Heart left ventricle (tissue), 16 donors: Measurements from ENCODE around the gene H19. TPM values are rescaled to one million over a fixed set of nuclear protein-coding genes. Genes with fewer than 3 reads are reported as not detected.

Experiments used
- ATAC-seq, 4 donors: fragments of 200-7000 bp; cut with Tn5 transposase; one replicate each; pipeline ENCODE4 v1.9.1; 2020 to 2022; ENCODE audit warnings: moderate library complexity in 4 of 4, mild to moderate bottlenecking in 3 of 4, moderate number of reproducible peaks in 1 of 4
- DNase-seq, 5 donors: peaks; one replicate each; pipeline ENCODE4 v3.0.0-alpha.2; 2020
- H3K27ac ChIP-seq, 12 donors: fragments of 200-600 bp; sonication (generic) in 4 of 12; one replicate each; pipeline versions ENCODE4 v1.5.0 to v1.8.0; 2016 to 2022; ENCODE audit warnings: mild to moderate bottlenecking in 2 of 12
- H3K27me3 ChIP-seq, 9 donors: fragments of 200-600 bp; sonication (generic) in 2 of 9; one replicate each; pipeline versions ENCODE4 v1.5.1 to v1.8.0; 2016 to 2022; ENCODE audit warnings: mild to moderate bottlenecking in 3 of 9
- H3K36me3 ChIP-seq, 9 donors: fragments of 200-600 bp; sonication (generic) in 2 of 9; one replicate each; pipeline versions ENCODE4 v1.5.0 to v1.8.0; 2018 to 2022; ENCODE audit warnings: mild to moderate bottlenecking in 2 of 9
- H3K4me1 ChIP-seq, 12 donors: fragments of 200-600 bp; sonication (generic) in 4 of 12; one replicate each; pipeline versions ENCODE4 v1.5.0 to v1.8.0; 2016 to 2022; ENCODE audit warnings: mild to moderate bottlenecking in 3 of 12
- H3K4me3 ChIP-seq, 12 donors: fragments of 200-600 bp; sonication (generic) in 4 of 12; one replicate each; pipeline versions ENCODE4 v1.5.0 to v1.8.0; 2017 to 2022; ENCODE audit warnings: mild to moderate bottlenecking in 9 of 12, moderate library complexity in 4 of 12
- H3K9me3 ChIP-seq, 12 donors: fragments of 200-600 bp; sonication (generic) in 4 of 12; one replicate each; pipeline versions ENCODE4 v1.5.0 to v1.8.0; 2016 to 2022; ENCODE audit warnings: mild to moderate bottlenecking in 1 of 12
- POLR2A ChIP-seq, 2 donors: fragments of 450-650 bp; IDR thresholded peaks; one replicate each; pipeline ENCODE4 v1.6.1; 2017; ENCODE audit warnings: antibody characterized with exemption in 2 of 2, mild to moderate bottlenecking in 2 of 2, moderate library complexity in 2 of 2
- WGBS, 4 donors: extraction: QIAGEN DNeasy Blood & Tissue Kit in 2 of 4; methylation state at CpG; one replicate each; pipeline versions ENCODE4 v1.1.5 to v1.1.7; 2013 to 2018; 5-methylcytosine and 5-hydroxymethylcytosine counted together
- intact Hi-C, 10 donors: fragments of 100-400 bp; cut with DNase I; formaldehyde crosslinking; loops; one replicate each; pipeline versions ENCODE4 v1.11.1 to v1.14.2; 2022
- polyA plus RNA-seq, 2 donors: library from polyadenylated mRNA; stranded (reverse); fragments of 200-250 nt; gene quantifications; one replicate each; pipeline ENCODE4 v1.2.3, GENCODE V29; 2013
- total RNA-seq, 9 donors: library from RNA; depleted of rRNA in 2 of 9; stranded (reverse); fragments of >200 nt in 2 of 9; fragmentation: NEBNext Ultra II Directional in 3 of 9; extraction: Animal tissue kit (Norgen Biotek cat#: 25700) in 3 of 9; gene quantifications; one replicate each; pipeline versions ENCODE4 v1.1.0 to v1.2.4, GENCODE V29; 2016 to 2023
- TF ChIP-seq, protein P1 (sequence below), 12 donors: fragments of 200-600 bp; sonication (generic) in 4 of 12; IDR thresholded peaks; one replicate each; pipeline versions ENCODE4 v1.5.0 to v1.8.0; 2018 to 2022; ENCODE audit warnings: antibody characterized with exemption in 12 of 12, mild to moderate bottlenecking in 5 of 12
- donor health status: ischemic (EF 13 %, LVEDD 7.1; RV severe dilation, severe dysfunction).
- donor health status: healthy with polysubstance abuse.
- donor health status: DM: no; HTN: yes; CAD: no.
- donor health status: DM: no; HTN: no; CAD: no.
- donor health status: ischemic (EF 25% LVEDD 6.9; RV normal size, moderate dysfunction).
- donor health status: ischemic (EF 25% LVEDD 5.7; RV mildly dilated, moderate dysfunction).
- donor health status: healthy.
- donor health status: DM: yes; HTN: yes; CAD: no.
- donor health status: ischemic (EF 35%, LVEDD 5.7; RV mildly dilated, moderate dysfunction).
- donor health status: nonischemic (EF 11% LVEDD 7.7; RV severe dilation, severe dysfunction).
- donor health status: DM: yes; HTN: yes; CAD: no.
- donor health status: PGD.
- donor health status: ischemic (EF 29% LVEDD 5.4; RV normal size, mild dysfunction).
- donor health status: nonischemic (EF 23%, LVEDD 6.1; RV moderate dilation, normal function).

Gene H19
- total and polyA plus RNA-seq, 11 donors = 303 to 1,545 (median 586) TPM

DNA sequence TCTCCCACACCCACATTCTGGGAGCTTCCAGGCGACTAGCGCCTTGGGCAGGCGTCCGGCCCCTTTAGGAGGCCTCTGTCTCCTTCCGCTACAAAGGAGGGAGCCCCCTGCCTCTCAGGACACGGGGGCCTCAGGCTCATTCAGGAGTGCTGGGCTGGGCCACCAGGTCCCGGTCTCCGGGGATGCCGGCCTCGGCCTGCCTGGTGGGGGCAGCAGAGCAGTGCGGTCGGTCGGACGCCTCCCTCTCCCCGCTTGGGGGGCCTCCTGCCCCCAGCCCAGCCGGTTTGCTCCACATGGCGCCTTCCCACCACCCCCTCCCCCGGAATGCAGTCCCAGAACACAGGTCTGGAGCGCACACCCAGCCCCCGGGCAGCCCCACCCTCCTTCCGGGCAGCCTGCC is 28.6 kb downstream of the H19 start:
- no CpG with 5 or more reads among the region's 21 CpGs for WGBS, 4 donors
- Histone ChIP-seq H3K36me3 (no peaks in the 10 kb centered on the region), H3K27me3 (no peaks in the 10 kb centered on the region), H3K27ac (no peak overlapping the region), H3K4me3 (no peak overlapping the region), H3K4me1 (no peaks in the 10 kb centered on the region), H3K9me3 (no peaks in the 10 kb centered on the region)
- intact Hi-C loops = no loop called here
- TF ChIP-seq POLR2A (IDR thresholded peaks at IDR 0.05) = no peak
- TF ChIP-seq, protein P1, sequence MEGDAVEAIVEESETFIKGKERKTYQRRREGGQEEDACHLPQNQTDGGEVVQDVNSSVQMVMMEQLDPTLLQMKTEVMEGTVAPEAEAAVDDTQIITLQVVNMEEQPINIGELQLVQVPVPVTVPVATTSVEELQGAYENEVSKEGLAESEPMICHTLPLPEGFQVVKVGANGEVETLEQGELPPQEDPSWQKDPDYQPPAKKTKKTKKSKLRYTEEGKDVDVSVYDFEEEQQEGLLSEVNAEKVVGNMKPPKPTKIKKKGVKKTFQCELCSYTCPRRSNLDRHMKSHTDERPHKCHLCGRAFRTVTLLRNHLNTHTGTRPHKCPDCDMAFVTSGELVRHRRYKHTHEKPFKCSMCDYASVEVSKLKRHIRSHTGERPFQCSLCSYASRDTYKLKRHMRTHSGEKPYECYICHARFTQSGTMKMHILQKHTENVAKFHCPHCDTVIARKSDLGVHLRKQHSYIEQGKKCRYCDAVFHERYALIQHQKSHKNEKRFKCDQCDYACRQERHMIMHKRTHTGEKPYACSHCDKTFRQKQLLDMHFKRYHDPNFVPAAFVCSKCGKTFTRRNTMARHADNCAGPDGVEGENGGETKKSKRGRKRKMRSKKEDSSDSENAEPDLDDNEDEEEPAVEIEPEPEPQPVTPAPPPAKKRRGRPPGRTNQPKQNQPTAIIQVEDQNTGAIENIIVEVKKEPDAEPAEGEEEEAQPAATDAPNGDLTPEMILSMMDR (IDR thresholded peaks at IDR 0.05) = no peak
- DNase-seq (no peak), ATAC-seq (peak in 3 of 4 donors; percentile 58 to 72 (median 70))

DNA sequence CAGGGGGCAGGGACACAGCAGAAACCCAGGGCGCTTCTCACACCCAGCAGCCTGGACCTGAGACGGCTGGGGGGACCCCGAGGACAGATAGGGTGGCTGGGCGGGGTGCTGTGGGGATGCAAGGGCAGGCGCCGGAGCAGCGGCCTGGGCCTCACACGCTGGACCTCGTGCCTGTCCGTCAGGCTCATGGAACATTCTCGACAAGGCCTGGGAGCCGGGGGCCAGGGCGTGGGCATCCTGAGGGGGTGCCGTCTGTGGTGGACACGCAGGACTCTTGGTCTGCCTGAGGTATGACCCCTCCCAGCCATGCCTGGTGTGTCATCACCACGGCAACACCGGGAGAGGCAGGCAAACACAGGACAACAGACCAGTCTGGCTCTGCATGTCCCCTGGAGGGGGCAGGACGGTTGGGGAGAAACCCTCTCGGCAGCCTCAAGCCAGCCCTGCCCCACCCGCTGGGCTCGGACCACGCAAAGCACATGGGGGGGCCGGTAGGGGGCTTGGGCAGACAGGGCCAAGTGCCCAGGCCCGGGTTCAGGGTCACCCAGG is 29.1 kb downstream of the H19 start:
- DNase-seq (peak in 2 of 5 donors; percentile 13 to 18), ATAC-seq (peak; percentile 55 to 80 (median 60))
- WGBS, 4 donors = 66 to 70% methylated on average over 2 to 5 of the region's 24 CpGs; no CpG with 5 or more reads in 2 of the 4 donors
- TF ChIP-seq, protein P1 (IDR thresholded peaks at IDR 0.05) = no peak
- no peak for TF ChIP-seq POLR2A (IDR thresholded peaks at IDR 0.05)
- Histone ChIP-seq H3K27ac (no peak overlapping the region), H3K4me1 (no peaks in the 10 kb centered on the region), H3K36me3 (no peaks in the 10 kb centered on the region), H3K27me3 (no peaks in the 10 kb centered on the region), H3K9me3 (no peaks in the 10 kb centered on the region), H3K4me3 (no peak overlapping the region)
- intact Hi-C loops = no loop called here

DNA sequence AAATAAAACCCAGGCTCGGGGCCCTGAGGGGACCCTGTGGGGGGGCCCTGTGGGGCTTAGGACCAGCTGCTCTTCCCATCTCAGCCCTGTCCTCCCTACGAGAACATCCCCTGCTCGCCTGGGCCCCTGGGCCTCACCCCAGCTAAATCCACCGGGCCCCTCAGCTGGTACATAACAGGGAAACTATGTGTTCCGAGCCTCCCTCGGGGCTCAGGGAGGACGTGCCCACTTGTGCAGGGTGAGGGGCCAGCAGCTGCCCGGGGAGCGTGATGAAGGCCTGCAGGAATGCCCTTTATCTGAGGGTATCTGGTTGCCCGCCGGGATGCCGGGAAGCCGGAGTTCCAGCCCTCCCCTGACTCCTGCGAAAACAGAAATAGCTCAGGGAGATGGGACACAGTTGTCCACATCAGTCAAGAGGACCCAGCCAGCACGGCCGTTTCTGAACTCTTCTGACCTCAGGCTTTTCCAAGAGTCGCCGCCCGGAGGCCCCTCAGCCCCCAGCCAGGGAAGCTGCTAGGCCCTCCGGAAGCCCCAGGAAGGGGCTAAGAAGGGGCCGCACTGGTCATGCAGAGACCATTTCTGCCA is 29.9 kb downstream of the H19 start:
- Histone ChIP-seq H3K36me3 (no peaks in the 10 kb centered on the region), H3K4me3 (no peak overlapping the region), H3K9me3 (no peaks in the 10 kb centered on the region), H3K27me3 (no peaks in the 10 kb centered on the region), H3K27ac (no peak overlapping the region), H3K4me1 (no peaks in the 10 kb centered on the region)
- ATAC-seq (peak; percentile 50 to 75 (median 65)), DNase-seq (peak in 3 of 5 donors; percentile 9 to 42 (median 29))
- WGBS, 4 donors = 40% methylated on average over 5 of the region's 21 CpGs; no CpG with 5 or more reads in 3 of the 4 donors
- TF ChIP-seq, protein P1 (IDR thresholded peaks at IDR 0.05) = no peak
- no peak for TF ChIP-seq POLR2A (IDR thresholded peaks at IDR 0.05)
- intact Hi-C loops = no loop called here

DNA sequence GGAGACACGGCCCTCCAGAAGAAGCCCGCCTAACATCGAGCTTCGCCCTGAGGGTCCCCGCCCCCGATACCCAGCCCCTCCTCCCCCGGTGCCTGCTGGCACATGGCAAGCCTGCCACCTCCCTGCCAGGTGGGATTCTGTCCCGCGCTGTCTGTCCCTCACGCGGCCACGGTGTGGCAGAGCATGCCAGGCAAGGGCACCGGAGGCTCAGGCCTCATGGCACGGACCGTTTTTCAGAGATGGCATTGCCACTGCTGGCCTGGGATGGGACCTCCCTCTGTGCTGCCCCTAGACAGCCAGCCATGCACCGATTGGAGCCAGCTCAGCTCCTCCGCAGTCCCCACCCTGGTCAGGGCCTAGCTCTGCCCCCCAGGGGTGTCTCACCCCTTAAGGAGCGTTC is 31.1 kb downstream of the H19 start:
- H3K27me3 ChIP-seq = no peaks in the 10 kb centered on the region
- DNase-seq (peak in 4 of 5 donors; percentile 2 to 40 (median 18)), ATAC-seq (peak in 1 of 4 donors; percentile 53)
- H3K9me3 ChIP-seq = no peaks in the 10 kb centered on the region
- 79 to 84% methylated on average over 8 of the region's 18 CpGs; no CpG with 5 or more reads in 2 of the 4 donors for whole genome bisulfite sequencing, 4 donors
- TF ChIP-seq POLR2A (IDR thresholded peaks at IDR 0.05) = no peak
- TF ChIP-seq, protein P1 (IDR thresholded peaks at IDR 0.05) = no peak
- H3K27ac ChIP-seq = no peak overlapping the region
- intact Hi-C loops = no loop called here
- no peak overlapping the region for H3K4me3 ChIP-seq
- H3K36me3 ChIP-seq = no peaks in the 10 kb centered on the region
- no peaks in the 10 kb centered on the region for H3K4me1 ChIP-seq
